Thyroid gland (tissue), 4 donors: ENCODE measurements around the gene GOLIM4. TPM values are rescaled to one million over a fixed set of nuclear protein-coding genes. Genes with fewer than 3 reads are reported as not detected.

Experiments
- DNase-seq, 2 donors: peaks; one replicate each; pipeline ENCODE4 v3.0.0-alpha.2; 2019
- H3K27ac ChIP-seq, 3 donors: fragments of 200-600 bp; sonication (generic); 1 replicate in 2 of 3; 2 replicates in 1 of 3; pipeline ENCODE4 v1.5.1; 2016 to 2019; ENCODE audit warnings: mild to moderate bottlenecking in 1 of 3, moderate library complexity in 1 of 3
- H3K27me3 ChIP-seq: fragments of 200-600 bp; sonication (generic); one replicate; pipeline ENCODE4 v1.5.1; 2019
- H3K36me3 ChIP-seq, 2 donors: fragments of 200-600 bp; sonication (generic); one replicate each; pipeline ENCODE4 v1.5.1; 2016 to 2019
- H3K4me1 ChIP-seq, 2 donors: fragments of 200-600 bp; sonication (generic); one replicate each; pipeline ENCODE4 v1.5.1; 2017 to 2019
- H3K4me3 ChIP-seq, 3 donors: fragments of 200-600 bp; sonication (generic); replicated peaks in 1 of 3; 1 replicate in 2 of 3; 2 replicates in 1 of 3; pipeline ENCODE4 v1.5.1; 2016; ENCODE audit warnings: mild to moderate bottlenecking in 1 of 3
- H3K9me3 ChIP-seq: fragments of 200-600 bp; sonication (generic); one replicate; pipeline ENCODE4 v1.5.1; 2017
- POLR2A ChIP-seq, 2 donors: fragments of 450-650 bp; IDR thresholded peaks; one replicate each; pipeline ENCODE4 v1.6.1; 2017; ENCODE audit warnings: antibody characterized with exemption in 2 of 2, mild to moderate bottlenecking in 2 of 2, moderate library complexity in 1 of 2
- WGBS, 2 donors: methylation state at CpG; one replicate each; pipeline ENCODE4 v1.1.5; 2017; 5-methylcytosine and 5-hydroxymethylcytosine counted together
- intact Hi-C: fragments of 100-400 bp; cut with DNase I; formaldehyde crosslinking; loops from one replicate; pipeline ENCODE4 v1.15.1; 2023
- total RNA-seq, 4 donors: library from RNA; depleted of rRNA; stranded (reverse); fragments of >200 nt; gene quantifications; one replicate each; pipeline ENCODE4 v1.2.3, GENCODE V29; 2016
- TF ChIP-seq, protein P1 (sequence below), 6 experiments: fragments of 200-600 bp in 3 of 6; fragments of 450-650 bp in 3 of 6; sonication (generic) in 3 of 6; IDR thresholded peaks; one replicate each; pipeline ENCODE4 v1.5.1; 2016 to 2019; ENCODE audit warnings: antibody characterized with exemption in 6 of 6, mild to moderate bottlenecking in 2 of 6, inconsistent platforms in 1 of 6, moderate library complexity in 1 of 6

Gene GOLIM4
- total RNA-seq, 4 donors from 2014 or later, result 32.2 to 41.8 (median 34.2) TPM

DNA sequence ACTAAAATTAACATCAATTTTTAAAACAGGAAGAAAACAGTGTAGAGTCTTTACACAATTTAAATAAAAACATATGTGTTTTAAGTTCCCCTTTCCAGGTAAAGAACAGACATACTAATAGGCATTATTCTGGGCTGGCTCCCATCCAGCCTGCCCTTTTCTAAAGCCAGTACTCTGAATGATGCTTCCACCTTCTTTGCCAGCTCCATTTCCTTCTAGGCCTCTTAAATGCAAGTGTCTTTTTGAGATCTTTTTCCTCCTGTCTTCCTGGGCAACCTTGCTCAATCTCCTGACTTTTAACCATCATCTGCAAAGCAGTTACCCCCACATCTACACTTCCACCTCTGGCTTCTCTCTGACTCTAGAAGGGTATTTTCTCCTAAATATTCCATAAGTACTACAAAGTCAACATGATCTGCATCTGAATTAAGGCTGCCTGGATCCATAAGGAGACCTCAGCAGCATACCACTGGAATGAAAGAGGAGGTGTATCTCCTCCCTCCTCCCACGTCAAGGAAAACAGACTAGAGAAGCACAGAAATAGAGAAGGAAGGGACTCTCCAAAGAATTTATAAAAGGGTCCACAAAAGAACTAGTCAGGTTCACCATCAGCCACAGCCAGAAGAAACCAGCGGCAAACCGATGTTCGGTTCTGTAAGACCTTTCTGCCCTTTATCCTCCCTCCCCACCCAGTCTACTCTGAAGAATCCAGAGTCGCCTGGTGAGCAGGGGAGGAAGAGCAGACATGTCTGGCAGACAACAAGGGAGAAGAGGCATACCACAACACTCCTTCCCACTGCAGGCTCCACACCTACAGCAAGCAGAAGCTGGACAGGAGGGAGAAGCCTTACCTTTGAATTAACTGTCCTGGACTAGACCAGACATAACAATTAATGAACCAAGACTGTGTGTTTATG is 47.1 kb downstream of the GOLIM4 start:
- intact Hi-C loops, result no loop called here
- DNase-seq, result no peak
- H3K36me3 ChIP-seq, result no peaks in the 10 kb centered on the region
- no peak overlapping the region for H3K4me3 ChIP-seq
- no peaks in the 10 kb centered on the region for H3K9me3 ChIP-seq
- no peaks in the 10 kb centered on the region for H3K27me3 ChIP-seq
- TF ChIP-seq POLR2A (IDR thresholded peaks at IDR 0.05), result no peak
- TF ChIP-seq, protein P1, sequence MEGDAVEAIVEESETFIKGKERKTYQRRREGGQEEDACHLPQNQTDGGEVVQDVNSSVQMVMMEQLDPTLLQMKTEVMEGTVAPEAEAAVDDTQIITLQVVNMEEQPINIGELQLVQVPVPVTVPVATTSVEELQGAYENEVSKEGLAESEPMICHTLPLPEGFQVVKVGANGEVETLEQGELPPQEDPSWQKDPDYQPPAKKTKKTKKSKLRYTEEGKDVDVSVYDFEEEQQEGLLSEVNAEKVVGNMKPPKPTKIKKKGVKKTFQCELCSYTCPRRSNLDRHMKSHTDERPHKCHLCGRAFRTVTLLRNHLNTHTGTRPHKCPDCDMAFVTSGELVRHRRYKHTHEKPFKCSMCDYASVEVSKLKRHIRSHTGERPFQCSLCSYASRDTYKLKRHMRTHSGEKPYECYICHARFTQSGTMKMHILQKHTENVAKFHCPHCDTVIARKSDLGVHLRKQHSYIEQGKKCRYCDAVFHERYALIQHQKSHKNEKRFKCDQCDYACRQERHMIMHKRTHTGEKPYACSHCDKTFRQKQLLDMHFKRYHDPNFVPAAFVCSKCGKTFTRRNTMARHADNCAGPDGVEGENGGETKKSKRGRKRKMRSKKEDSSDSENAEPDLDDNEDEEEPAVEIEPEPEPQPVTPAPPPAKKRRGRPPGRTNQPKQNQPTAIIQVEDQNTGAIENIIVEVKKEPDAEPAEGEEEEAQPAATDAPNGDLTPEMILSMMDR (IDR thresholded peaks at IDR 0.05), result no peak
- H3K4me1 ChIP-seq, result no peaks in the 10 kb centered on the region
- WGBS, 2 donors, result 88% methylated on average over 5 of the region's 5 CpGs
- no peak overlapping the region for H3K27ac ChIP-seq

DNA sequence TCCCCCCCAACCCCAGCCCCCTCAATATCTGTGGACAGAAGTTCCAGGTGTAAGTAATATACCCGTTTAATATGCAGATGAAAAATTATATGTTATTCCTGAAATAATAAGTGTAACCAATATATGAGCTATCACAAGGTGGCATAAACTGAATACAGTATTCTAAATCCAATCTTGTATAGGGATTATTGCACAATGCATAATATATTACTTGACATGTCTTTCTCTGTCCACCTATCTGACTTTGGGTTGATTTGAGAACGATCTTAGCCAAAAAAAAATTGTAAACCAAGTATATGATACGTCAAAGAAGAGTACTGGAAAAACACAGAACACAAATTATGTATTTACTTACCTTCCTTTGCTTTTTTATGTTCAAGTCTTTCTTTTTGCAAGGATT is 47.8 kb downstream of the GOLIM4 start:
- WGBS, 2 donors, result 88% methylated on average over 3 of the region's 3 CpGs
- Histone ChIP-seq H3K9me3 (no peaks in the 10 kb centered on the region), H3K4me3 (no peak overlapping the region), H3K36me3 (no peaks in the 10 kb centered on the region), H3K4me1 (no peaks in the 10 kb centered on the region), H3K27ac (no peak overlapping the region), H3K27me3 (no peaks in the 10 kb centered on the region)
- TF ChIP-seq POLR2A (IDR thresholded peaks at IDR 0.05), result no peak
- no peak for DNase-seq
- intact Hi-C loops, result loop anchor here (2.0 kb wide), 1 partner anchor 119 kb away; no protein-coding TSS in a partner anchor

DNA sequence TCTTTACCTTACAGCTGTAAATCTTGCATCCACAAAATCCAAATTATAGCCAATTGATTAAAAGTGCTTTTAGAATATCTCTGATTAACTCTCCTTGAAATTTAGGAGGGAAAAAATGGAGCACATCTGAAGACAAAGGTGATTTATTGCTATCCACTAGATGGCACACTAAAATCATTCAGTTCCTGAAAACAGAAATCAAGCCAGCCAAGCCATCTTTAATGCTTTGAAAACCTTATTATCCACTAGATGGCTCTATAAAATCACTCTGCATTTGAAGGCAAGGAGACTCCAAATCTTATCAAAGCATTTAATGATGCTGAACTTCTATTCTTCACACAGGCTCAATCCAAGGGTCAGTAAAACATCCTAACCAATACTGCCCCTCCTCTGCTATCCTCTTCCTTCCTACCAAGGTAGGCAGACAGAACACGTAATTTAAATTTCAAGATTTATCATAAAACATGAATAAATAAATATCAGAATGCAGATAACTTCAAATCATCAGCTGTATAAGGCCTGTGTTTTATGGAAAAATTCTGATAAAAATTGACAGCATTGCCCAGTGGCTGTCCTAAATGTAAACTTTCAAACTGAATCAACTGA is 48.4 kb downstream of the GOLIM4 start:
- no peaks in the 10 kb centered on the region for H3K4me1 ChIP-seq
- WGBS, 2 donors, result 90 to 93% methylated on average over 1 of the region's 1 CpG
- H3K27me3 ChIP-seq, result no peaks in the 10 kb centered on the region
- peaks cover 0 to 2% of the 10 kb centered on the region in 2 donors for H3K36me3 ChIP-seq
- DNase-seq, result no peak
- no peak overlapping the region for H3K4me3 ChIP-seq
- TF ChIP-seq, protein P1 (IDR thresholded peaks at IDR 0.05), result peak; percentile 57 to 98 (median 79)
- no peak for TF ChIP-seq POLR2A (IDR thresholded peaks at IDR 0.05)
- intact Hi-C loops, result loop anchor here (2.0 kb wide), 1 partner anchor 120 kb away; no protein-coding TSS in a partner anchor
- H3K9me3 ChIP-seq, result no peaks in the 10 kb centered on the region
- no peak overlapping the region for H3K27ac ChIP-seq

DNA sequence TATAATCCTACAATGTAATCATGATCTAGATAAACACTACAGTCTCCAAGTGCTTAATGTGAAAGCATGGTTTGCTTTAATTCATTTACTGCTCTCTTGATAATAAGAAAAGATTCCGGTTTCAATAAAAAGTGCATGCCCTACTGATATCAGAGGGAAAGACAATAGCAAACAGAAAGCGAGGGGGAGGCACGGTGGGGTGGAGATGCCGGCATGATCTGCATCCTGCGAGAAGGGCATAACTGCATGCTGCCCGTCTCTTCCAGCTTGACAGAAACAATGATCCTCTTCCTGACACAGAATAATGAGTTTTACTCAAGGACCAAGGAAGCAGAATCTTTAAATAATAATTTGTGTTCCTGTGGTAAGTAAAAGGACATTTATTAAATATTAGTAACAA is 51.7 kb downstream of the GOLIM4 start:
- no peaks in the 10 kb centered on the region for H3K27me3 ChIP-seq
- H3K9me3 ChIP-seq, result no peaks in the 10 kb centered on the region
- H3K4me1 ChIP-seq, result no peaks in the 10 kb centered on the region
- no peak overlapping the region for H3K27ac ChIP-seq
- DNase-seq, result no peak
- intact Hi-C loops, result no loop called here
- TF ChIP-seq POLR2A (IDR thresholded peaks at IDR 0.05), result no peak
- TF ChIP-seq, protein P1 (IDR thresholded peaks at IDR 0.05), result no peak
- no peak overlapping the region for H3K4me3 ChIP-seq
- peaks cover 0 to 4% of the 10 kb centered on the region in 2 donors for H3K36me3 ChIP-seq
- WGBS, 2 donors, result 74 to 78% methylated on average over 6 of the region's 6 CpGs

DNA sequence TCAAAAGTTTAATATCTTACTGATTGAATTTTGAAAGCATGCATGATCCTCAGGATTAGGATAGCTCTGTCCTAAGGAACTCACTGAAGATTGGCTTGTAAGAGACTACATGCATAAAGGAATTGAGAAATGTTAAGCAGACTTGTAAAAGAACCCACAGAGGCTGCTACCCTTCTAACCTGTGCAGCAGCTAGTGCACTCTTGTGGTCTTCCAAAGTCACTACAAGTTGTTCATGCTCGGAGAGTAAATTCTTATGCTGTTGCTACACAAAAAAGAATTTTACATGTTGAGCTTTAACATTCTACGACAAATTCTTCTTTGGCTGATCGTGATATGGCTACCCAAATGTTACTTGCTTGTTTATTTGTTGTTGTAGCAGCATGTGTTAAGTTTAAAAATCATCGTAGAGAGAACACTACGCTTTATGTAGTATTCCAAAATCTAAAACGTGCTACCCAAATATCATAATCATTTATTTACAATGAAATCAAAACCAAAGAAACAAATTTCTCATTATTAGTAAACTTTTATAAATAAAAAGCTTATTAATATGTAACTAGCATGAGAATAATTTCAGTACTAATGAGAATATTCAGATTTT is 55.0 kb downstream of the GOLIM4 start:
- H3K4me3 ChIP-seq, result no peak overlapping the region
- intact Hi-C loops, result no loop called here
- no peaks in the 10 kb centered on the region for H3K9me3 ChIP-seq
- no peak overlapping the region for H3K27ac ChIP-seq
- H3K27me3 ChIP-seq, result no peaks in the 10 kb centered on the region
- DNase-seq, result no peak
- no peaks in the 10 kb centered on the region for H3K4me1 ChIP-seq
- WGBS, 2 donors, result 79 to 81% methylated on average over 6 of the region's 6 CpGs
- no peak for TF ChIP-seq POLR2A (IDR thresholded peaks at IDR 0.05)
- TF ChIP-seq, protein P1 (IDR thresholded peaks at IDR 0.05), result peak in 1 of 6 experiments; percentile 28
- H3K36me3 ChIP-seq, result peaks cover 3 to 4% of the 10 kb centered on the region in 2 donors
